ENCODE data around the gene LHX8.

DNA sequence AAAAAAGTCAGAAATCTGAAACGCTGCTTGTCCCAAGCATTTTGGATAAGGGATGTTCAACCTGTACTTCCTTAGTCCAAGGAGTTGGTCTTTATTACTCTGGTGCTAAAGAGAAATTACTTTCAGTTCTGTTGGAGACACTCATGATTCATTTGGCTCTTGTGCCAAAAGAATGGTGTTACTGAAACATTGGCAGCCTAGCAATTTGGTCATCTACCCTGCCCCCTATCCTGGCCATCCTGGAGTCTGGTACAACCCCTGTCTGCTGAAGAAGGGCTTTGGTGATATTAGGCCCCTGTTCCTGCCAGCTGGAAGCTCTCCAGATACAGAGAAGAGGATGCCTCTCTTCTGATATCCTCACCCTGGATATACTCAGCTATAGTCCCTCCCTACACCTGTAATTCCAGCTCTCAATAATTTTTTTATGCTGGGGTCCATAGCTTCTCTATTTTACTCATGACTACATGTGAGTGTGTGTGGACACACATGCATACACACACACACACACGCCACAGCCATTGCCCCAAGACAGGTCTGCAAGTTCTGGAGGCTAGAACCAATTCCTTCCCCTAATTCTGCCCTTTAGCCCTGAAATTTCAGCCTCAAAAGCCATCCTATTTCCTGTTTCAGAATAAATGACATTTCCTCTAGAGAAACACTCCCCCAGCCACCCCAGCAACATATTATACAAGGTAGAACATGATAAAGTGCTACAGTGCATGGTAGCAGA is 40.0 kb downstream of the LHX8 start:
- TF ChIP-seq EZH2phosphoT487 (IDR thresholded peaks at IDR 0.05; ENCODE audit: borderline replicate concordance, low read length) = no peak
- TF ChIP-seq, protein P1, sequence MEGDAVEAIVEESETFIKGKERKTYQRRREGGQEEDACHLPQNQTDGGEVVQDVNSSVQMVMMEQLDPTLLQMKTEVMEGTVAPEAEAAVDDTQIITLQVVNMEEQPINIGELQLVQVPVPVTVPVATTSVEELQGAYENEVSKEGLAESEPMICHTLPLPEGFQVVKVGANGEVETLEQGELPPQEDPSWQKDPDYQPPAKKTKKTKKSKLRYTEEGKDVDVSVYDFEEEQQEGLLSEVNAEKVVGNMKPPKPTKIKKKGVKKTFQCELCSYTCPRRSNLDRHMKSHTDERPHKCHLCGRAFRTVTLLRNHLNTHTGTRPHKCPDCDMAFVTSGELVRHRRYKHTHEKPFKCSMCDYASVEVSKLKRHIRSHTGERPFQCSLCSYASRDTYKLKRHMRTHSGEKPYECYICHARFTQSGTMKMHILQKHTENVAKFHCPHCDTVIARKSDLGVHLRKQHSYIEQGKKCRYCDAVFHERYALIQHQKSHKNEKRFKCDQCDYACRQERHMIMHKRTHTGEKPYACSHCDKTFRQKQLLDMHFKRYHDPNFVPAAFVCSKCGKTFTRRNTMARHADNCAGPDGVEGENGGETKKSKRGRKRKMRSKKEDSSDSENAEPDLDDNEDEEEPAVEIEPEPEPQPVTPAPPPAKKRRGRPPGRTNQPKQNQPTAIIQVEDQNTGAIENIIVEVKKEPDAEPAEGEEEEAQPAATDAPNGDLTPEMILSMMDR (IDR thresholded peaks at IDR 0.05; ENCODE audit: low read depth, low read length, poor library complexity, severe bottlenecking) = no peak
